ENCODE data around the gene QRFP.

The QRFP gene

GRCh38 chr9:130903194-130904069 lies 6.8 kb upstream of the QRFP start:
- no peak for DNase-seq

GRCh38 chr9:130902204-130903185 lies 5.9 kb upstream of the QRFP start:
- no peak for DNase-seq

- no peak for DNase-seq
These were observed 5.0 kb upstream of the QRFP start for GRCh38 chr9:130901498-130902203.

- DNase-seq: no peak
These were observed 4.3 kb upstream of the QRFP start for GRCh38 chr9:130900701-130901497.

GRCh38 chr9:130899051-130899748 lies 2.6 kb upstream of the QRFP start:
- DNase-seq: no peak

- no peak for DNase-seq
These were observed 1.9 kb upstream of the QRFP start for GRCh38 chr9:130898552-130898852.

GRCh38 chr9:130897848-130898551 lies 1.4 kb upstream of the QRFP start:
- no peak for DNase-seq

GRCh38 chr9:130897105-130897751 lies 616 bp upstream of the QRFP start:
- no peak for DNase-seq

- no peak for DNase-seq
These were observed 955 bp downstream of the QRFP start for GRCh38 chr9:130895481-130896232.

GRCh38 chr9:130895038-130895437 lies 1.6 kb downstream of the QRFP start:
- DNase-seq: no peak

GRCh38 chr9:130894546-130894945 lies 2.1 kb downstream of the QRFP start:
- no peak for DNase-seq

- peak; percentile 54 for DNase-seq
These were observed 3.1 kb downstream of the QRFP start for GRCh38 chr9:130893341-130894101.

GRCh38 chr9:130892477-130893304 lies 3.9 kb downstream of the QRFP start:
- no peak for DNase-seq

- peak; percentile 62 for DNase-seq
These were observed 4.7 kb downstream of the QRFP start for GRCh38 chr9:130891688-130892476.

- no peak for DNase-seq
These were observed 5.5 kb downstream of the QRFP start for GRCh38 chr9:130890870-130891687.

- DNase-seq: no peak
These were observed 6.5 kb downstream of the QRFP start for GRCh38 chr9:130890124-130890523.
